LNCaP clone FGC (cell line): ENCODE measurements around the gene TFCP2L1.

Source experiments
- DNase-seq: peaks from one replicate; pipeline ENCODE4 v3.0.0-alpha.2; 2011; ENCODE audit warnings: low read depth
- H3K4me3 ChIP-seq: 2 replicates; pipeline ENCODE4 v1.5.1; 2011; ENCODE audit warnings: mild to moderate bottlenecking, low read depth, low read length, control low read depth
- TF ChIP-seq, protein P1 (sequence below): IDR thresholded peaks from 2 replicates; pipeline ENCODE4 v1.5.1; 2012; ENCODE audit warnings: mild to moderate bottlenecking; ENCODE audit not compliant: control insufficient read depth, insufficient read depth; ENCODE audit errors: extremely low read depth

Gene TFCP2L1

DNA sequence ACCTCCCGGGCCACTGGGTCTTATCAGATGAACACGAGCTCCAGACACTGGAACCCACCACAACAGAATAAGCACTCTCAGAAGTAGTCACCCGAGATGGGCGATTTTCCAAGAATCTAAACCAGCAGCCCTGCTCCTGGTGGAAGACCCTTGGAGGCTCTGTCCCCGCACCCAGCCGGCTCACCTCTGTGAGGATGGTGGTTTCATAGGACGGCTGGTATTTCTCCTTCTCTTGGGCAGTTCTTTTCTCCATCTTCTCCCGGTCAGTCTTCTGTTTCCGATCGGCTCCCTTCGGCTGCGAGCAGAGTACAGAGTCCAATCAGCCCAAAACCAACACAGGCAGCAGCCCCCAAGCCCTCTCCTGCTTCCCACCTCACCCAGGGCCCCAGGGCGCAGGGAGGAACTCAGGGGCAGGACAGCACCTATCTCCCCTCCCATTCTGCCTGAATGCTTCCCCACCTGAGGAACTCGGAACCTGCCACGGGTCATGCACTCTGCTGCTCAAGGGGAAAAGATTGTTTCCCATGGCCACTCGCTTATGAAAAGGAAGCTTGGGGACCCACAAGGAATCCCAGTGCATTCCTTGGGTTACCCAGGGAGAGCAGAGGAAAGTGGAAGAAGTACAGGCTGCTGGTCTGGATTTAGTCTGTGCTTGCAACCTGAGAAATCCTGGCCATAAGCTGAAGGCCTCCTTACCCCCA lies 42.7 kb downstream of the TFCP2L1 start:
- DNase-seq: no peak
- no peak overlapping the region for H3K4me3 ChIP-seq
- TF ChIP-seq, protein P1, sequence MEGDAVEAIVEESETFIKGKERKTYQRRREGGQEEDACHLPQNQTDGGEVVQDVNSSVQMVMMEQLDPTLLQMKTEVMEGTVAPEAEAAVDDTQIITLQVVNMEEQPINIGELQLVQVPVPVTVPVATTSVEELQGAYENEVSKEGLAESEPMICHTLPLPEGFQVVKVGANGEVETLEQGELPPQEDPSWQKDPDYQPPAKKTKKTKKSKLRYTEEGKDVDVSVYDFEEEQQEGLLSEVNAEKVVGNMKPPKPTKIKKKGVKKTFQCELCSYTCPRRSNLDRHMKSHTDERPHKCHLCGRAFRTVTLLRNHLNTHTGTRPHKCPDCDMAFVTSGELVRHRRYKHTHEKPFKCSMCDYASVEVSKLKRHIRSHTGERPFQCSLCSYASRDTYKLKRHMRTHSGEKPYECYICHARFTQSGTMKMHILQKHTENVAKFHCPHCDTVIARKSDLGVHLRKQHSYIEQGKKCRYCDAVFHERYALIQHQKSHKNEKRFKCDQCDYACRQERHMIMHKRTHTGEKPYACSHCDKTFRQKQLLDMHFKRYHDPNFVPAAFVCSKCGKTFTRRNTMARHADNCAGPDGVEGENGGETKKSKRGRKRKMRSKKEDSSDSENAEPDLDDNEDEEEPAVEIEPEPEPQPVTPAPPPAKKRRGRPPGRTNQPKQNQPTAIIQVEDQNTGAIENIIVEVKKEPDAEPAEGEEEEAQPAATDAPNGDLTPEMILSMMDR: no peak

DNA sequence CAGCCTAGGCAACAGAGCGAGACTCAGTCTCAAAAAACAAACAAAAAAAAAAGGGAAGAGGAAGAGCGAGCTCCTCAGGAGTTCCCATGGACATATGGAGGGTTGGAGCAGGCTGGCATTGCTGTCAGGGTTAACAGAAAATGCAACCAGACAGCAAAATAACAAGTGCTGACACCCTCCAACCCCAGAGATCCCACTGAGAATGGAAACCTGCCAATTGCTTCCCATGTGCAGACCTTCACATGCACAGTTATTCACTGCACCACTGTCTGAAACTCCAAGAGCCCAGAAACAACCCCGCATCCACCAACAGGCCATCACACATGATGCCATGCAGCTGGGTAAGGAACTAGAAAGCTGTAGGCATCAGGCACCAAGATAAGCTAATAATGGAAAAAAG lies 43.5 kb downstream of the TFCP2L1 start:
- no peak for DNase-seq
- TF ChIP-seq, protein P1: no peak
- H3K4me3 ChIP-seq: no peak overlapping the region

DNA sequence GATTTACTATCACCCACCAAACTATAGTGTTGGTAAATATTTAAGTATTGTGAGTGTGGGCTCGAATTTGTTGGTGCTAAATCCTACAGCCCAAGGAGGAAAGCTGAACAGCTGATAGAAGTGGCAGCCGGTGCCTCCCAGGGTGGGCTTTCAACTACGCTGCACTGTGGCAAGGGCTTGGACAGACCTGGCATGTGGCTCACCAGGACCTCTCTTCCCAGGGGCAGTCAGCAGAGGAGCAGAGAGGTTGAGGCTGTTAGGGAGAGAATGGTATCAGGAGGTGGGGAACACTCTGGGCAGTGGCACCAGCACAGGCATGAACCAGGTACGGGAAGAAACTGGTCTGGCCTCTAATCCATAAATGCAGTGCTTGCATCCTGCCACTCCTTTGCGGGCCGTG lies 44.6 kb downstream of the TFCP2L1 start:
- DNase-seq: no peak
- TF ChIP-seq, protein P1: no peak
- H3K4me3 ChIP-seq: no peak overlapping the region

DNA sequence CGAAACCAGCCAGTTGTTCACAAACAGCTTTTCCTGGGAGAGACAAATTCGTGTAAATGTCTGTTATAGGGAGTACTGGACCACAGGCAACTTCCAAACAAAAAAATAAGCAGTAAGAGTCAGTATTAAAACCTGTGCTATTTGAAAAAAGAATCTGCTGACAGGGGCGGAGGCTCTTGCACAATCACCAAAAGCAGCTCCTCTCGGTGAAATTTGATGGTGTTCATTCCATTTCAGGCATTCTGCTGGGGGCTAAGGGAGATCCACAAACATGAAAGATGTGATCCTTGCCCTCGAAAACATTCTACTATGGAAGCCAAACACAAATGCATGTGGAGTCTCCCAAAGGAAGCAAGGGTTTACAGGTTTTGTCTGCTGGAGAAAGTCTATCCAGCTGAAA lies 45.0 kb downstream of the TFCP2L1 start:
- H3K4me3 ChIP-seq: no peak overlapping the region
- TF ChIP-seq, protein P1: no peak
- no peak for DNase-seq

DNA sequence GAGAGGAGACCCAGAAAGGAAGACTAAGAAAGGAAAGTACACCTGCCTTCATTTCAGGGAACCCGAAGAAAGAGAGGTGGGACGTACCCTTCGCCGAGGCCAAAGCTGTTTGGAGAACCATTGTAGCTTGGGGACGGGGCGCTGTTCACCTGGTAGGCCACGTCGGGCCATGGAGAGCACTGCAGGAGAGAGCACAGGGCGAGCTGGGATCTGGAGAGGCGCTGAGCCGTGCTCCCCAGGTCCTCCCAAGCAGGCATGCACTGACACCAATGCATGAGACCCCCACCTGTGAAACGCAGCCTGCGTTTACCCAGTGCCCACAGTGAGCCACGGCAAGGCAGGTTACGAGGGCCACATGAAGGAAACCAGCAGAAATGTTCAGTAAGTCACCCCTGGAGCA lies 45.5 kb downstream of the TFCP2L1 start:
- H3K4me3 ChIP-seq: no peak overlapping the region
- TF ChIP-seq, protein P1: no peak
- no peak for DNase-seq

DNA sequence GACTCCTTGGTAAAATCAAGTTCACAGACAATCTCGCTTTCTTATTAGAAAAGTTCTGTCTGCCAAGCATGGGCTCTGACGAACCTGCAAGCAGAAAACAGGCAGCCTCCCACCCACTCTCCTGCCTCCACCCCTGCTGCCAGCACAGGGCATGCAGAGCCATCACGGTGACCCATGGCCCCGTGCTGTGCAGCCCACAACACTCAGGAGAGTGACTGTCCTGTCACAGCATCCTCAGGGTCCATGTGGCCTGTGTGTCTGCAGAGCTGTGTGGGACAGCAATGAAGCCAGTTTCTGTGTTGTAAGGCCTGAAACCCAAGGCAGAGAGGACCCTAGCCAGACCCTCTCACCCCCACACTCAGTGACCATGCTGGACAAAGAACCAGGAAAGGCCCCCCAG lies 46.2 kb downstream of the TFCP2L1 start:
- H3K4me3 ChIP-seq: no peak overlapping the region
- TF ChIP-seq, protein P1: no peak
- no peak for DNase-seq

DNA sequence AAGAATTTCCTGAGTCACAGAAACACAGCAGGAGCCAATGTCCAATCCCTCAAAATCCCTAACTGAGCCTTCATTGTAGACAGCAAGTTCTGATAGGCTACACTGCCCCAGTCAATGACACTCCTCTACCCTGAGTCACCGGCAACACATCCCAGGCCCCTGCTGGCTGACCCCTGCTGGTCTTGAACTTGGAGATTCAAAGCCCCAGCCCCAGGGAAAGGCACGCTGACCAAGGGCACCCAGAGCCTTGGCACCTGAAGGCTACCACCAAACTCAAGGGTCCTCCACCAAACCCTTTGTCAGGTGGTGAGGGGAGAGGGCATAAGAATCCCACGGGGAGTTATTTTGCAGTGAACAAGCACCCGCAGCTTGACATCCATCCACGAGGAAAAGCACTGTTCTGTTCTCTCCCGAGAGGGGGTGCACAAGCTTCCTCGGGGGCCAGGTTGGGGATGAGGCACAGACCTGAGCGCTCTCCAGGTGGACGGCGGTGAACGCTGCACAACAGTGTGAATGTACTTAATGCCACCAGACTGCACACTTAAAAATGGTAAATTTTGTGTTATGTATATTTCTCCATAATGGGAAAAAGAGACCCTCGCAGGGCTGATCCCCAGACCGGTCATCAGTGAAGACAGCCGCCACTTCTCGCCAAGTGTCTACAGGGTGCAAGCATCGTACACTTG lies 46.9 kb downstream of the TFCP2L1 start:
- no peak for DNase-seq
- no peak overlapping the region for H3K4me3 ChIP-seq
- TF ChIP-seq, protein P1: no peak
